Fibroblast of lung (primary cell): ENCODE measurements around the gene NID1. TPM values are rescaled to one million over a fixed set of nuclear protein-coding genes. Genes with fewer than 3 reads are reported as not detected.

Source experiments
- DNase-seq, 2 donors: peaks; one replicate each; pipeline versions ENCODE4 v3.0.0 to v3.0.0-alpha.2; 2010; ENCODE audit warnings: low read depth in 2 of 2
- H2AFZ ChIP-seq: 2 replicates; pipeline ENCODE4 v1.5.1; 2012; ENCODE audit warnings: low read length, control low read depth, inconsistent platforms
- H3K27ac ChIP-seq: 2 replicates; pipeline ENCODE4 v1.5.1; 2011; ENCODE audit warnings: low read length, control low read depth; ENCODE audit not compliant: insufficient read depth
- H3K27me3 ChIP-seq: 2 replicates; pipeline ENCODE4 v1.5.1; 2011; ENCODE audit warnings: mild to moderate bottlenecking, low read length; ENCODE audit not compliant: control insufficient read depth, insufficient read depth
- H3K36me3 ChIP-seq: 2 replicates; pipeline ENCODE4 v1.5.1; 2011; ENCODE audit warnings: low read length; ENCODE audit not compliant: control insufficient read depth, insufficient read depth
- H3K4me1 ChIP-seq: 2 replicates; pipeline ENCODE4 v1.5.1; 2011; ENCODE audit warnings: low read length; ENCODE audit not compliant: control insufficient read depth, insufficient read depth; ENCODE audit errors: extremely low read depth
- H3K4me2 ChIP-seq: 2 replicates; pipeline ENCODE4 v1.5.1; 2011; ENCODE audit warnings: low read length, control low read depth; ENCODE audit not compliant: insufficient read depth; ENCODE audit errors: extremely low read depth
- H3K4me3 ChIP-seq, 4 experiments: fragments of 200-600 bp in 1 of 4; sonication (generic) in 1 of 4; replicated peaks in 1 of 4; 2 replicates each; pipeline ENCODE4 v1.5.1; 2011 to 2016; ENCODE audit warnings: low read length in 4 of 4, low read depth in 3 of 4, mild to moderate bottlenecking in 3 of 4, control low read depth in 2 of 4, inconsistent platforms in 1 of 4, mixed read lengths in 1 of 4; ENCODE audit not compliant: insufficient read depth in 1 of 4; ENCODE audit errors: control extremely low read depth in 1 of 4
- H3K79me2 ChIP-seq: 2 replicates; pipeline ENCODE4 v1.5.1; 2012; ENCODE audit warnings: mild to moderate bottlenecking, low read length, inconsistent platforms; ENCODE audit not compliant: control insufficient read depth, insufficient read depth
- H3K9ac ChIP-seq: 2 replicates; pipeline ENCODE4 v1.5.1; 2011; ENCODE audit warnings: mild to moderate bottlenecking, low read length, control low read depth; ENCODE audit not compliant: insufficient read depth
- H3K9me3 ChIP-seq: 2 replicates; pipeline ENCODE4 v1.5.1; 2012; ENCODE audit warnings: low read depth, low read length; ENCODE audit not compliant: control insufficient read depth, insufficient read depth
- H4K20me1 ChIP-seq: 2 replicates; pipeline ENCODE4 v1.5.1; 2011; ENCODE audit warnings: low read length; ENCODE audit not compliant: control insufficient read depth, insufficient read depth; ENCODE audit errors: extremely low read depth
- EZH2 ChIP-seq: IDR thresholded peaks from 2 replicates; pipeline ENCODE4 v1.5.1; 2012; ENCODE audit warnings: low read length, control low read depth, mild to moderate bottlenecking; ENCODE audit errors: missing control alignments
- polyA plus RNA-seq, 2 donors: library from polyadenylated mRNA; depleted of rRNA in 1 of 2; stranded (reverse) in 1 of 2; unstranded in 1 of 2; fragments of >200 nt; gene quantifications; 2 replicates each; pipeline ENCODE4 v1.2.1, GENCODE V29; 2011 to 2012; ENCODE audit warnings: missing spikeins in 1 of 2
- total RNA-seq: library from RNA; depleted of rRNA; stranded (reverse); fragments of >200 nt; gene quantifications from 2 replicates; pipeline ENCODE4 v1.2.1, GENCODE V29; 2014
- TF ChIP-seq, protein P1 (sequence below), 2 donors: IDR thresholded peaks in 1 of 2; conservative IDR thresholded peaks in 1 of 2; 1 replicate in 1 of 2; 2 replicates in 1 of 2; pipeline ENCODE4 v1.5.1; 2011 to 2012; ENCODE audit warnings: low read length in 2 of 2, control low read depth in 1 of 2, inconsistent platforms in 1 of 2, low read depth in 1 of 2, mild to moderate bottlenecking in 1 of 2

Gene NID1
- total and polyA plus RNA-seq, 2 donors (not counting 1 experiment from before 2014, with no cell fraction given), result 29.1 to 152 TPM

DNA sequence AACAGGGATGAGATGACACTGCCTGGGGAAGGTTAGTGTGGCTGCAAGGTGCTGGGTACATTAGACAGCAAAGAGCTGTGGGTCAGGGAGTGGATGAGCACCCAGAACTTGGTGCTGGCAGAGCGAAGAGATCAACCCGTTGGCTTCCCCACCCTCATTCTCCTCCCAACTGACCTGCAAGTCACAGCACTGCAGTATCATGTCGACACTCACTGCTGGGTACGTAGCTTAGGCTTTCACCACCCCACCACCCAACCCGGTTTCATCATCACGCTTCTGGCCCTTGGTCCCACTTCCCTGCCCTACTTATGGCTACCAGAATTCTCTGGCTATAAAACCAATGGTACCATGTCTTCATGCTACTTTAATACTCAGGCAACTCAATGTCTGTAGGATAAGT, 124.6 kb downstream of the NID1 start:
- H3K4me2 ChIP-seq, result no peak overlapping the region
- TF ChIP-seq, protein P1, sequence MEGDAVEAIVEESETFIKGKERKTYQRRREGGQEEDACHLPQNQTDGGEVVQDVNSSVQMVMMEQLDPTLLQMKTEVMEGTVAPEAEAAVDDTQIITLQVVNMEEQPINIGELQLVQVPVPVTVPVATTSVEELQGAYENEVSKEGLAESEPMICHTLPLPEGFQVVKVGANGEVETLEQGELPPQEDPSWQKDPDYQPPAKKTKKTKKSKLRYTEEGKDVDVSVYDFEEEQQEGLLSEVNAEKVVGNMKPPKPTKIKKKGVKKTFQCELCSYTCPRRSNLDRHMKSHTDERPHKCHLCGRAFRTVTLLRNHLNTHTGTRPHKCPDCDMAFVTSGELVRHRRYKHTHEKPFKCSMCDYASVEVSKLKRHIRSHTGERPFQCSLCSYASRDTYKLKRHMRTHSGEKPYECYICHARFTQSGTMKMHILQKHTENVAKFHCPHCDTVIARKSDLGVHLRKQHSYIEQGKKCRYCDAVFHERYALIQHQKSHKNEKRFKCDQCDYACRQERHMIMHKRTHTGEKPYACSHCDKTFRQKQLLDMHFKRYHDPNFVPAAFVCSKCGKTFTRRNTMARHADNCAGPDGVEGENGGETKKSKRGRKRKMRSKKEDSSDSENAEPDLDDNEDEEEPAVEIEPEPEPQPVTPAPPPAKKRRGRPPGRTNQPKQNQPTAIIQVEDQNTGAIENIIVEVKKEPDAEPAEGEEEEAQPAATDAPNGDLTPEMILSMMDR (conservative IDR thresholded peaks at IDR 0.05 in 1 of 2, IDR thresholded peaks at IDR 0.05 in 1 of 2; ENCODE audit: low read depth in 1 of 2, low read length in 2 of 2), result no peak
- no peak for TF ChIP-seq EZH2
- no peaks in the 10 kb centered on the region for H4K20me1 ChIP-seq
- no peak overlapping the region for H2AFZ ChIP-seq
- H3K4me3 ChIP-seq, result no peak overlapping the region
- no peaks in the 10 kb centered on the region for H3K9me3 ChIP-seq
- H3K27me3 ChIP-seq, result no peaks in the 10 kb centered on the region
- no peak overlapping the region for H3K27ac ChIP-seq
- no peaks in the 10 kb centered on the region for H3K36me3 ChIP-seq
- no peak for DNase-seq
- no peaks in the 10 kb centered on the region for H3K79me2 ChIP-seq
- peaks cover 14% of the 10 kb centered on the region for H3K4me1 ChIP-seq
- no peak overlapping the region for H3K9ac ChIP-seq

DNA sequence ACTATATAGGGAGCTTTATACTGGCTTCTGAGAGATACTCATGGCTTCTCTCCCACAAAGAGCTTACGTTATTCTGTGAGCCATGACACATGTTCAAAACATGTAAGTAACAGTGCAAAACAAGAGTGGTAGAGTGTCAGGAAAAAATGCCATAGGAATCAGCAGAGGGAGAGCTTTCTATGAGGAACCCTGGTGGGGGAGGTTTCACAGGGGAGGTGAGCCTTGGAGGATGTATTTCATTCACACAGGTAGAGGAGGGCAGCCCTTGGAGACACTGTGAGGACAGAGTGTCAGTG, 125.5 kb downstream of the NID1 start:
- Histone ChIP-seq H3K4me1 (peaks cover 14% of the 10 kb centered on the region), H3K79me2 (no peaks in the 10 kb centered on the region), H3K27ac (no peak overlapping the region), H3K27me3 (no peaks in the 10 kb centered on the region), H3K36me3 (no peaks in the 10 kb centered on the region), H3K4me3 (no peak overlapping the region), H4K20me1 (no peaks in the 10 kb centered on the region), H3K9ac (no peak overlapping the region), H2AFZ (no peak overlapping the region), H3K9me3 (no peaks in the 10 kb centered on the region), H3K4me2 (peak overlapping the region; percentile 9)
- DNase-seq, result peak in 1 of 2 donors; percentile 55
- no peak for TF ChIP-seq EZH2
- TF ChIP-seq, protein P1 (conservative IDR thresholded peaks at IDR 0.05 in 1 of 2, IDR thresholded peaks at IDR 0.05 in 1 of 2; ENCODE audit: low read depth in 1 of 2, low read length in 2 of 2), result no peak

DNA sequence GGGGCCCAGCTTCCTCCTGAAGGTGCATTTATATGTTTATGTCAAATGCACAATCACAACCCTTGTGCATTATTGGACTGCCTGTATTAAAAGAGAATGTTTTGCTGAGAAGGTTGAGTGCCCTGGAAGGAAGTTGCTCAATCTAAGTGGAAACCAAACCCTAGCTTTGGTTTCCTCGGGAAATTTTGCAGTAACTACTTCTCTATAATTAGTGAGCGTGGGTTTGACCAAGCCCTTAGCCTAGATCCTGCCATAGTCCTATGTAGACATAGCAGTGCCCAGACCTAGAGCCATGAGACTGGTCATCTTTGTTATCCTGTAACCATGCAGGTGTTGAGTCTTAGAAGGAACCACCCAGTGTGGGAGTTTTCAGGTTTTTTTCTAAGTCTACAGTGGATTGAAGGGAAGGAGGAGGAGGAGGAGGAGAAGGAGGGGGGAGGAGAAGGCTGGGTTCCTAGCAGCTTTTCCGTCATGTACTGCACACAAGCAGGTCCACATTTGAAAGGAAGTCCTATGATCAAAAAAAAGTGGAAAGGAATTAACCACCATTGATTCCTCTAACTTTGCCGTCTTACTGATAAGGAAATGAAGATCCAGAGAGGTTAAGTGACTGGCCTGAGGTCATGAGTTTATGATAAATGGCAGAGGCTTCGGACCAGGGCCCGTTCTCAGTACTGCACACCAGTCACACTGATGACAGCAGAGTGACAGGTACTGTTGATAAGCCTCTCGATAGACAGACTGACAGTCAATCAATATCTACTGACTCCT, 126.0 kb downstream of the NID1 start:
- Histone ChIP-seq H3K79me2 (no peaks in the 10 kb centered on the region), H4K20me1 (no peaks in the 10 kb centered on the region), H3K36me3 (no peaks in the 10 kb centered on the region), H3K27ac (no peak overlapping the region), H3K4me2 (peak overlapping the region; percentile 9), H3K4me3 (no peak overlapping the region), H3K9ac (no peak overlapping the region), H2AFZ (no peak overlapping the region), H3K4me1 (peaks cover 13% of the 10 kb centered on the region), H3K9me3 (no peaks in the 10 kb centered on the region), H3K27me3 (no peaks in the 10 kb centered on the region)
- DNase-seq, result no peak
- TF ChIP-seq EZH2, result no peak
- TF ChIP-seq, protein P1 (conservative IDR thresholded peaks at IDR 0.05 in 1 of 2, IDR thresholded peaks at IDR 0.05 in 1 of 2; ENCODE audit: low read depth in 1 of 2, low read length in 2 of 2), result no peak
